ENCODE results near the gene NOTCH4. TPM values are rescaled to one million over a fixed set of nuclear protein-coding genes. Genes with fewer than 3 reads are reported as not detected.
"Not testable (repeated sequence)": the region's sequence is repeated elsewhere in the genome, so short reads cannot be mapped to it uniquely, and the experiment has no call there.

The NOTCH4 gene
- total RNA-seq, 2 donors from 2014 or later = 0.60 to 1.0 TPM

GRCh38 chr6:32242318-32242813, 18.5 kb upstream of the NOTCH4 start:
- not testable (repeated sequence) for DNase-seq; H3K27me3 Mint-ChIP-seq; H3K36me3 Mint-ChIP-seq (ENCODE audit: low read depth); H3K4me3 Mint-ChIP-seq; H3K4me1 Mint-ChIP-seq; H3K9me3 ChIP-seq (ENCODE audit: control insufficient read depth, low read length, poor library complexity, severe bottlenecking); ATAC-seq
- H3K27ac Mint-ChIP-seq = peak overlapping the region; percentile 62

- DNase-seq (no peak), ATAC-seq (no peak)
- Mint-ChIP-seq H3K4me3 (no peak overlapping the region), H3K36me3 (ENCODE audit: low read depth) (peaks cover 2% of the 10 kb centered on the region), H3K4me1 (peaks cover 9% of the 10 kb centered on the region), H3K27me3 (no peaks in the 10 kb centered on the region), H3K27ac (peak overlapping the region; percentile 19)
- no peaks in the 10 kb centered on the region for H3K9me3 ChIP-seq (ENCODE audit: control insufficient read depth, low read length, poor library complexity, severe bottlenecking)
Observed at GRCh38 chr6:32240686-32241085, 16.8 kb upstream of the NOTCH4 start.

- ATAC-seq (no peak), DNase-seq (no peak)
- no peaks in the 10 kb centered on the region for H3K27me3 Mint-ChIP-seq
- H3K9me3 ChIP-seq (ENCODE audit: control insufficient read depth, low read length, poor library complexity, severe bottlenecking) = no peaks in the 10 kb centered on the region
- H3K36me3 Mint-ChIP-seq (ENCODE audit: low read depth) = peaks cover 4% of the 10 kb centered on the region
- H3K4me1 Mint-ChIP-seq = peaks cover 6% of the 10 kb centered on the region
- H3K27ac Mint-ChIP-seq = no peak overlapping the region
- H3K4me3 Mint-ChIP-seq = no peak overlapping the region
Observed at GRCh38 chr6:32239462-32239861, 15.6 kb upstream of the NOTCH4 start.

- ATAC-seq (no peak), DNase-seq (no peak)
- Mint-ChIP-seq H3K36me3 (ENCODE audit: low read depth) (peaks cover 2% of the 10 kb centered on the region), H3K27me3 (no peaks in the 10 kb centered on the region), H3K27ac (no peak overlapping the region), H3K4me1 (peaks cover 2% of the 10 kb centered on the region), H3K4me3 (no peak overlapping the region)
- H3K9me3 ChIP-seq (ENCODE audit: control insufficient read depth, low read length, poor library complexity, severe bottlenecking) = no peaks in the 10 kb centered on the region
Observed at GRCh38 chr6:32234934-32235333, 11.1 kb upstream of the NOTCH4 start.

- Mint-ChIP-seq H3K4me3 (no peak overlapping the region), H3K27me3 (no peaks in the 10 kb centered on the region), H3K27ac (no peak overlapping the region), H3K4me1 (peaks cover 5% of the 10 kb centered on the region), H3K36me3 (ENCODE audit: low read depth) (peaks cover 3% of the 10 kb centered on the region)
- H3K9me3 ChIP-seq (ENCODE audit: control insufficient read depth, low read length, poor library complexity, severe bottlenecking) = no peaks in the 10 kb centered on the region
- ATAC-seq (no peak), DNase-seq (no peak)
Observed at GRCh38 chr6:32226434-32226833, 2.6 kb upstream of the NOTCH4 start.

- H3K36me3 Mint-ChIP-seq (ENCODE audit: low read depth) = peaks cover 3% of the 10 kb centered on the region
- no peak for DNase-seq
- no peak for ATAC-seq
- H3K27me3 Mint-ChIP-seq = peaks cover 4% of the 10 kb centered on the region
- H3K4me3 Mint-ChIP-seq = no peak overlapping the region
- no peaks in the 10 kb centered on the region for H3K9me3 ChIP-seq (ENCODE audit: control insufficient read depth, low read length, poor library complexity, severe bottlenecking)
- peak overlapping the region; percentile 27 for H3K27ac Mint-ChIP-seq
- peaks cover 5% of the 10 kb centered on the region for H3K4me1 Mint-ChIP-seq
Observed at GRCh38 chr6:32224696-32225095, 829 bp upstream of the NOTCH4 start.

GRCh38 chr6:32222333-32223230, 1.3 kb downstream of the NOTCH4 start:
- no peak overlapping the region for H3K4me3 Mint-ChIP-seq
- peaks cover 5% of the 10 kb centered on the region for H3K4me1 Mint-ChIP-seq
- DNase-seq = no peak
- no peaks in the 10 kb centered on the region for H3K9me3 ChIP-seq (ENCODE audit: control insufficient read depth, low read length, poor library complexity, severe bottlenecking)
- no peak for ATAC-seq
- peaks cover 1% of the 10 kb centered on the region for H3K36me3 Mint-ChIP-seq (ENCODE audit: low read depth)
- peak overlapping the region; percentile 60 for H3K27ac Mint-ChIP-seq
- H3K27me3 Mint-ChIP-seq = peaks cover 9% of the 10 kb centered on the region

- H3K9me3 ChIP-seq (ENCODE audit: control insufficient read depth, low read length, poor library complexity, severe bottlenecking) = no peaks in the 10 kb centered on the region
- ATAC-seq = no peak
- Mint-ChIP-seq H3K27ac (no peak overlapping the region), H3K27me3 (peaks cover 9% of the 10 kb centered on the region), H3K36me3 (ENCODE audit: low read depth) (peaks cover 2% of the 10 kb centered on the region), H3K4me3 (no peak overlapping the region), H3K4me1 (peaks cover 7% of the 10 kb centered on the region)
- DNase-seq = no peak
Observed at GRCh38 chr6:32220021-32220420, 3.8 kb downstream of the NOTCH4 start.

GRCh38 chr6:32218167-32218566, 5.7 kb downstream of the NOTCH4 start:
- no peak overlapping the region for H3K27ac Mint-ChIP-seq
- H3K36me3 Mint-ChIP-seq (ENCODE audit: low read depth) = peaks cover 2% of the 10 kb centered on the region
- H3K27me3 Mint-ChIP-seq = peaks cover 9% of the 10 kb centered on the region
- no peak for DNase-seq
- H3K4me3 Mint-ChIP-seq = no peak overlapping the region
- peaks cover 9% of the 10 kb centered on the region for H3K4me1 Mint-ChIP-seq
- no peaks in the 10 kb centered on the region for H3K9me3 ChIP-seq (ENCODE audit: control insufficient read depth, low read length, poor library complexity, severe bottlenecking)
- no peak for ATAC-seq

GRCh38 chr6:32216998-32217397, 6.9 kb downstream of the NOTCH4 start:
- DNase-seq = no peak
- Mint-ChIP-seq H3K27me3 (peaks cover 9% of the 10 kb centered on the region), H3K36me3 (ENCODE audit: low read depth) (peaks cover 2% of the 10 kb centered on the region), H3K27ac (no peak overlapping the region), H3K4me3 (no peak overlapping the region), H3K4me1 (peaks cover 5% of the 10 kb centered on the region)
- ATAC-seq = no peak
- H3K9me3 ChIP-seq (ENCODE audit: control insufficient read depth, low read length, poor library complexity, severe bottlenecking) = no peaks in the 10 kb centered on the region

- H3K4me1 Mint-ChIP-seq = peaks cover 7% of the 10 kb centered on the region
- peaks cover 9% of the 10 kb centered on the region for H3K27me3 Mint-ChIP-seq
- no peaks in the 10 kb centered on the region for H3K9me3 ChIP-seq (ENCODE audit: control insufficient read depth, low read length, poor library complexity, severe bottlenecking)
- ATAC-seq (no peak), DNase-seq (no peak)
- peaks cover 2% of the 10 kb centered on the region for H3K36me3 Mint-ChIP-seq (ENCODE audit: low read depth)
- H3K4me3 Mint-ChIP-seq = no peak overlapping the region
- no peak overlapping the region for H3K27ac Mint-ChIP-seq
Observed at GRCh38 chr6:32216285-32216684, 7.6 kb downstream of the NOTCH4 start.

GRCh38 chr6:32215617-32216016, 8.2 kb downstream of the NOTCH4 start:
- ATAC-seq = no peak
- peaks cover 7% of the 10 kb centered on the region for H3K4me1 Mint-ChIP-seq
- H3K27me3 Mint-ChIP-seq = peaks cover 9% of the 10 kb centered on the region
- H3K36me3 Mint-ChIP-seq (ENCODE audit: low read depth) = peaks cover 2% of the 10 kb centered on the region
- H3K27ac Mint-ChIP-seq = no peak overlapping the region
- H3K4me3 Mint-ChIP-seq = no peak overlapping the region
- H3K9me3 ChIP-seq (ENCODE audit: control insufficient read depth, low read length, poor library complexity, severe bottlenecking) = no peaks in the 10 kb centered on the region
- no peak for DNase-seq

- no peak overlapping the region for H3K27ac Mint-ChIP-seq
- no peak for DNase-seq
Observed at GRCh38 chr6:32214126-32214525, 9.7 kb downstream of the NOTCH4 start.

GRCh38 chr6:32213649-32214048, 10.2 kb downstream of the NOTCH4 start:
- peaks cover 2% of the 10 kb centered on the region for H3K36me3 Mint-ChIP-seq (ENCODE audit: low read depth)
- H3K27me3 Mint-ChIP-seq = no peaks in the 10 kb centered on the region
- peaks cover 10% of the 10 kb centered on the region for H3K4me1 Mint-ChIP-seq
- no peak overlapping the region for H3K27ac Mint-ChIP-seq
- H3K4me3 Mint-ChIP-seq = no peak overlapping the region
- H3K9me3 ChIP-seq (ENCODE audit: control insufficient read depth, low read length, poor library complexity, severe bottlenecking) = no peaks in the 10 kb centered on the region
- DNase-seq = no peak
- ATAC-seq = no peak

More at GRCh38 chr6:32214126-32214525, 9.7 kb downstream of the NOTCH4 start:
- Mint-ChIP-seq H3K4me3 (no peak overlapping the region), H3K27me3 (no peaks in the 10 kb centered on the region), H3K4me1 (peaks cover 10% of the 10 kb centered on the region), H3K36me3 (ENCODE audit: low read depth) (peaks cover 2% of the 10 kb centered on the region)
- no peaks in the 10 kb centered on the region for H3K9me3 ChIP-seq (ENCODE audit: control insufficient read depth, low read length, poor library complexity, severe bottlenecking)
- ATAC-seq = no peak
